GM23338 (cell line): ENCODE results near the gene L1CAM.

Experiments
- CREB1 ChIP-seq: fragments of 250-450 bp; sonication (Bioruptor Pico); IDR thresholded peaks from 2 replicates; pipeline ENCODE4 v1.5.0; 2020; ENCODE audit warnings: low read depth, mild to moderate bottlenecking, moderate library complexity
- EZH2 ChIP-seq: fragments of 200-600 bp; sonication (generic); IDR thresholded peaks from one replicate; pipeline ENCODE4 v1.8.0; 2017; ENCODE audit warnings: antibody characterized with exemption, mild to moderate bottlenecking, low read depth; ENCODE audit not compliant: unreplicated experiment
- EZH2phosphoT487 ChIP-seq: fragments of 200-600 bp; sonication (generic); IDR thresholded peaks from one replicate; pipeline ENCODE4 v1.8.1; 2018; ENCODE audit warnings: antibody characterized with exemption; ENCODE audit not compliant: unreplicated experiment
- JUNB ChIP-seq: IDR thresholded peaks from one replicate; pipeline ENCODE4 v1.6.1; 2016; ENCODE audit warnings: antibody characterized with exemption; ENCODE audit not compliant: unreplicated experiment
- POLR2AphosphoS5 ChIP-seq: IDR thresholded peaks from 2 replicates; pipeline ENCODE4 v1.6.1; 2016; ENCODE audit warnings: antibody characterized with exemption, low read depth
- ZNF114 ChIP-seq: fragments of 250-450 bp; sonication (Bioruptor Pico); IDR thresholded peaks from 2 replicates; pipeline ENCODE4 v1.5.0; 2020; ENCODE audit warnings: mild to moderate bottlenecking, moderate library complexity
- TF ChIP-seq, protein P1 (sequence below), 2 experiments: fragments of 200-600 bp in 1 of 2; sonication (generic) in 1 of 2; conservative IDR thresholded peaks; 2 replicates each; pipeline versions ENCODE4 v1.5.1 to v1.6.1; 2016 to 2017; ENCODE audit warnings: antibody characterized with exemption in 2 of 2, low read depth in 2 of 2, mild to moderate bottlenecking in 2 of 2, moderate library complexity in 1 of 2
- TF ChIP-seq, protein P2 (sequence below): IDR thresholded peaks from 2 replicates; pipeline ENCODE4 v1.6.1; 2016; ENCODE audit warnings: antibody characterized with exemption
- TF ChIP-seq, protein P3 (sequence below): IDR thresholded peaks from one replicate; pipeline ENCODE4 v1.6.1; 2018; ENCODE audit warnings: antibody characterized with exemption; ENCODE audit not compliant: unreplicated experiment

DNA sequence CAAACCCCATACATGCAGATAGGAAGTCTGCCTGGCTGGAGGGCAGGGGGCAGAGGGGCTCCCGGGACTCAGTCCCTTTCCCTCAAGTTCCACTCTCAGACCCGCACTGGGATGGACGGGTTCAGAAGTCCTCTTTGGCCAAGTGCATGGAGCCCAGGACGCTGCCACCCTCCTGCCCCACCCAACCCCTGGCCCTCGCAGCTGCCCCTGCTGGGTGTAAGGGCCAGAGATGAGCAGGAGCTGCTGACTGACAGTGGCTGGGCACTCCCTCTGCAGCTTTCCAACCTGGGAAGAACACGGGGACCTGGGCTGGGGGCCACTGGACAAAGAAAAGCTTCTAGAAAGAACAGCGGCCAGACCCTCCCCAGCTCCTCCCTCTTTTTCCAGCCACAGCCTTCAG, 3.4 kb downstream of the L1CAM start:
- TF ChIP-seq, protein P1, sequence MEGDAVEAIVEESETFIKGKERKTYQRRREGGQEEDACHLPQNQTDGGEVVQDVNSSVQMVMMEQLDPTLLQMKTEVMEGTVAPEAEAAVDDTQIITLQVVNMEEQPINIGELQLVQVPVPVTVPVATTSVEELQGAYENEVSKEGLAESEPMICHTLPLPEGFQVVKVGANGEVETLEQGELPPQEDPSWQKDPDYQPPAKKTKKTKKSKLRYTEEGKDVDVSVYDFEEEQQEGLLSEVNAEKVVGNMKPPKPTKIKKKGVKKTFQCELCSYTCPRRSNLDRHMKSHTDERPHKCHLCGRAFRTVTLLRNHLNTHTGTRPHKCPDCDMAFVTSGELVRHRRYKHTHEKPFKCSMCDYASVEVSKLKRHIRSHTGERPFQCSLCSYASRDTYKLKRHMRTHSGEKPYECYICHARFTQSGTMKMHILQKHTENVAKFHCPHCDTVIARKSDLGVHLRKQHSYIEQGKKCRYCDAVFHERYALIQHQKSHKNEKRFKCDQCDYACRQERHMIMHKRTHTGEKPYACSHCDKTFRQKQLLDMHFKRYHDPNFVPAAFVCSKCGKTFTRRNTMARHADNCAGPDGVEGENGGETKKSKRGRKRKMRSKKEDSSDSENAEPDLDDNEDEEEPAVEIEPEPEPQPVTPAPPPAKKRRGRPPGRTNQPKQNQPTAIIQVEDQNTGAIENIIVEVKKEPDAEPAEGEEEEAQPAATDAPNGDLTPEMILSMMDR (conservative IDR thresholded peaks at IDR 0.05; ENCODE audit: low read depth in 2 of 2), result no peak
- TF ChIP-seq CREB1 (CRISPR knock-in tag), result no peak
- no peak for TF ChIP-seq EZH2
- no peak for TF ChIP-seq POLR2AphosphoS5
- TF ChIP-seq, protein P2, sequence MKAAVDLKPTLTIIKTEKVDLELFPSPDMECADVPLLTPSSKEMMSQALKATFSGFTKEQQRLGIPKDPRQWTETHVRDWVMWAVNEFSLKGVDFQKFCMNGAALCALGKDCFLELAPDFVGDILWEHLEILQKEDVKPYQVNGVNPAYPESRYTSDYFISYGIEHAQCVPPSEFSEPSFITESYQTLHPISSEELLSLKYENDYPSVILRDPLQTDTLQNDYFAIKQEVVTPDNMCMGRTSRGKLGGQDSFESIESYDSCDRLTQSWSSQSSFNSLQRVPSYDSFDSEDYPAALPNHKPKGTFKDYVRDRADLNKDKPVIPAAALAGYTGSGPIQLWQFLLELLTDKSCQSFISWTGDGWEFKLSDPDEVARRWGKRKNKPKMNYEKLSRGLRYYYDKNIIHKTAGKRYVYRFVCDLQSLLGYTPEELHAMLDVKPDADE, result no peak
- TF ChIP-seq ZNF114, result no peak
- TF ChIP-seq, protein P3, sequence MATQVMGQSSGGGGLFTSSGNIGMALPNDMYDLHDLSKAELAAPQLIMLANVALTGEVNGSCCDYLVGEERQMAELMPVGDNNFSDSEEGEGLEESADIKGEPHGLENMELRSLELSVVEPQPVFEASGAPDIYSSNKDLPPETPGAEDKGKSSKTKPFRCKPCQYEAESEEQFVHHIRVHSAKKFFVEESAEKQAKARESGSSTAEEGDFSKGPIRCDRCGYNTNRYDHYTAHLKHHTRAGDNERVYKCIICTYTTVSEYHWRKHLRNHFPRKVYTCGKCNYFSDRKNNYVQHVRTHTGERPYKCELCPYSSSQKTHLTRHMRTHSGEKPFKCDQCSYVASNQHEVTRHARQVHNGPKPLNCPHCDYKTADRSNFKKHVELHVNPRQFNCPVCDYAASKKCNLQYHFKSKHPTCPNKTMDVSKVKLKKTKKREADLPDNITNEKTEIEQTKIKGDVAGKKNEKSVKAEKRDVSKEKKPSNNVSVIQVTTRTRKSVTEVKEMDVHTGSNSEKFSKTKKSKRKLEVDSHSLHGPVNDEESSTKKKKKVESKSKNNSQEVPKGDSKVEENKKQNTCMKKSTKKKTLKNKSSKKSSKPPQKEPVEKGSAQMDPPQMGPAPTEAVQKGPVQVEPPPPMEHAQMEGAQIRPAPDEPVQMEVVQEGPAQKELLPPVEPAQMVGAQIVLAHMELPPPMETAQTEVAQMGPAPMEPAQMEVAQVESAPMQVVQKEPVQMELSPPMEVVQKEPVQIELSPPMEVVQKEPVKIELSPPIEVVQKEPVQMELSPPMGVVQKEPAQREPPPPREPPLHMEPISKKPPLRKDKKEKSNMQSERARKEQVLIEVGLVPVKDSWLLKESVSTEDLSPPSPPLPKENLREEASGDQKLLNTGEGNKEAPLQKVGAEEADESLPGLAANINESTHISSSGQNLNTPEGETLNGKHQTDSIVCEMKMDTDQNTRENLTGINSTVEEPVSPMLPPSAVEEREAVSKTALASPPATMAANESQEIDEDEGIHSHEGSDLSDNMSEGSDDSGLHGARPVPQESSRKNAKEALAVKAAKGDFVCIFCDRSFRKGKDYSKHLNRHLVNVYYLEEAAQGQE, result no peak
- no peak for TF ChIP-seq EZH2phosphoT487
- no peak for TF ChIP-seq JUNB
